Activated CD4-positive, alpha-beta memory T cell treated with anti-CD3 and anti-CD28 coated beads, Interleukin-2, amount 10 ng/mL, durations not matched to agents 7 days and 5 days (primary cell): ENCODE results near the gene PHTF1. TPM values are rescaled to one million over a fixed set of nuclear protein-coding genes. Genes with fewer than 3 reads are reported as not detected.

ENCODE experiments used
- CTCF ChIA-PET: fragments of 350-600 bp; sonication (Branson Sonifier 250); formaldehyde crosslinking; loops from one replicate; lab custom pipeline; 2021; ENCODE audit warnings: antibody characterized with exemption, inconsistent platforms; lab: Charles Lee
- POLR2A ChIA-PET: fragments of 350-600 bp; sonication (Branson Sonifier 250); formaldehyde crosslinking; loops from one replicate; lab custom pipeline; 2021; ENCODE audit warnings: antibody characterized with exemption; lab: Charles Lee
- DNase-seq: peaks from one replicate; pipeline ENCODE4 v3.0.0-alpha.2; 2020
- H3K27ac Mint-ChIP-seq: one replicate; pipeline ENCODE4 v1.8.0; 2021; ENCODE audit warnings: mild to moderate bottlenecking, mixed read lengths
- H3K27me3 Mint-ChIP-seq: one replicate; pipeline ENCODE4 v1.8.0; 2021; ENCODE audit warnings: mixed read lengths
- H3K36me3 Mint-ChIP-seq: one replicate; pipeline ENCODE4 v1.8.0; 2021; ENCODE audit warnings: low read depth, mixed read lengths
- H3K4me1 Mint-ChIP-seq: one replicate; pipeline ENCODE4 v1.8.0; 2021; ENCODE audit warnings: mixed read lengths
- H3K4me3 Mint-ChIP-seq: one replicate; pipeline ENCODE4 v1.8.0; 2021; ENCODE audit warnings: mild to moderate bottlenecking, mixed read lengths
- H3K9me3 Mint-ChIP-seq: one replicate; pipeline ENCODE4 v1.8.0; 2021; ENCODE audit warnings: mixed read lengths
- total RNA-seq, 2 experiments: library from RNA; stranded (reverse); gene quantifications; one replicate each; pipeline ENCODE4 v1.2.3, GENCODE V29; 2021

PHTF1 gene
- 10 to 100 TPM; 22.1 to 23.0 TPM for total RNA-seq

DNA sequence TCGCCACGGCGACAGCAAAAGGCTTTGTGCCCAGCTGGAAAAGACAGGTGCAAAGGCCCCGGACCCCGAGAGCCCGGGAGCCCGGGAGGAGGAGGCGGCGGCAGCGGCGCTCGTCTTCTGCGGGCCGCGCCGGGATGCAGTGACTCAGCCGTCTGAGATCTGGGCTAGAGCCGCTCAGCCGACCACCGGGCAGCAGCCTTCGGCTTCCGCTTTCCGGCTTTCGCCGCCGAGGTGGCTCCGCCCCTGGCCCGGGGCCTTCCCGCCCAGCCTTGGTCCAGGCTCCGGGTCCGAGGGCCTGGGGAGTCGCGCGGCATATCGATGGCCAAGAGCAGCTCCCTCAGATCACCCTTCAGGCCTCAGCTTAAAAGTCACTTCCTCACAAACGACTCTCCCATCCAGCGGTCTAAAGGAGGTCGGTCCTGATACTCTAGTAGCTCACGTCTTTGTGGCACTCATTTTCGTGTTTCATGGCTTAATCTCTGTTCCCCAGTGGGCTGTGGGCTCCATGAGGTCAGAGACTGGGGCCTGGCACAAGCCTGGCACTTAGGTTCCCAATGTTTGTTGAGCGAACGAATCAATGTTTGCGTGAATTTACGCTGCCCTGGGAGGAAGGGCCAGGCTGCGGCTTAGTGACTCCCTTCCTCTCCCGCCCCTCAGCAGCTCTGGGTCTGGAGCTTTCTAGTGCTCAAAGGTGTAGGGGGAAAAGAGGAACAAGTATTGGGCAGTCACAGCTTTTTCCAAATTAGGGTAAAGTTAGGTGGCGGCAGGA, at the start of gene PHTF1:
PHTF1 (minus strand) TSS at position 154 of the 769 bp plus-strand sequence. CDS start 783 bp downstream, outside the sequence.
- CTCF ChIA-PET: interaction anchor here (0.6 to 3.1 kb wide), 12 partner anchors 11 to 1953 kb away, joined by 3 to 24 read pairs (median 3); partner anchors contain the start of genes HIPK1, LRIG2 and RSBN1
- Mint-ChIP-seq H3K27ac (peak within 1 kb of the TSS; percentile 91), H3K9me3 (no peaks in the 10 kb centered on the region), H3K36me3 (peaks cover 46% of the 10 kb centered on the region), H3K4me1 (peaks cover 41% of the 10 kb centered on the region), H3K27me3 (no peaks in the 10 kb centered on the region), H3K4me3 (peak within 1 kb of the TSS; percentile 88)
- POLR2A ChIA-PET: interaction anchor here (0.7 to 5.3 kb wide), 20 partner anchors 9 to 751 kb away, joined by 3 to 73 read pairs (median 6); partner anchors contain the start of genes AP4B1, HIPK1, RSBN1 and TRIM33
- peak; percentile 69 for DNase-seq

DNA sequence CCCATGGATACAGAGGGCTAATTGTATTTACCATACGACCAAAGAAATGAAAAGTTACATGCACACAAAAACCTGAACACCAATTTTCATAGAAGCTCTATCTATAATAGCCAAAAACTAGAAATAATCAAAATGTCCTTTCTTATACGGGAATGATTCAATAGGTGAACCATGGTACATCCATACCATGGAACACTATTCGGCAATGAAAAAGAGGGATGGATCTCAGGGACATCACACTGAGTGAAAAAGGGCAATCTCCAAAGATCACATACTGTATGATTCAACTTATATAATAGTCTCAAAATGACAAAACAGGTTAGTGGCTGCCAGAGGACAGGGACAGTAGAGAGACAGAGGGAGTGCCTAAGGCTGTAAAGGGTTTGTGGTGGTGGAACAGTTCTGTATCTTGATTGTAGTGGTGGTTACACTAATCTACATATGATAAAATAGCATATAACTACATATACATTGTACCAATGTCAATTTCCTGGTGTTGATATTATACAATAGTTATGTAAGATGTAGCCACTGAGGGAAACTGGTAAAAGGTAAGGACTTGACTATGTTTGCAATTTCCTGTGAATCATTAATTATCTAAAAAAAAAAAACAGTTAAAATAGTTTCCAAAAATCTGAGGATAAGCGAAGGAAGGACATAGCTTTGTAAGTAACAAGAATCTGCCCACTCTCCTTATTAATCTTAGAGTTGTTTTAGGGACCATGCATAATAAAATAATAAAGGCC, 49.3 kb upstream of the PHTF1 start:
- H3K27ac Mint-ChIP-seq: no peak overlapping the region
- POLR2A ChIA-PET: interaction anchor here (0.5 kb wide), 1 partner anchor 48 kb away, joined by 3 read pairs; no protein-coding TSS in a partner anchor
- H3K4me1 Mint-ChIP-seq: peaks cover 54% of the 10 kb centered on the region
- H3K9me3 Mint-ChIP-seq: no peaks in the 10 kb centered on the region
- CTCF ChIA-PET: no interaction called here
- no peak for DNase-seq
- peaks cover 57% of the 10 kb centered on the region for H3K36me3 Mint-ChIP-seq
- H3K27me3 Mint-ChIP-seq: no peaks in the 10 kb centered on the region
- H3K4me3 Mint-ChIP-seq: peak overlapping the region; percentile 27

DNA sequence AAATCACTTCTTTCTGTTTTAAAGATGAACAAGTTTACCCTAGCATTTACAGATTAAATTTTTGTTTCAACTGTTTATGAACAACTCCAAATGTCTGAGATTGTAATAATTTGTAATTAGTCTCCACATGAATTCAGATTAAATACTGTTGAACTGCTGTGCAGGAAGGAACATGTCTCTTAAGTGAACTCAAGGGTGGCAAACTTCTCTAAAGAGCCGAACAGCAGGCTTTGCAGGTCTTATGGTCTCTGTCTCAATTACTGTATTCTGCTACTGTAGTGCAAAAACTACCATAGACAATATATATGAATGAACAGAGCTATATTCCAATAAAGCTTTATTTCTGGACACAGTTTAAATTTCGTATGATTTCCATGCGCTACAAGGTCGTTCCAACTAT, 46.4 kb upstream of the PHTF1 start:
- Mint-ChIP-seq H3K27me3 (no peaks in the 10 kb centered on the region), H3K9me3 (no peaks in the 10 kb centered on the region), H3K27ac (no peak overlapping the region), H3K4me3 (no peak overlapping the region), H3K36me3 (peaks cover 54% of the 10 kb centered on the region), H3K4me1 (peaks cover 66% of the 10 kb centered on the region)
- CTCF ChIA-PET: no interaction called here
- DNase-seq: no peak
- POLR2A ChIA-PET: interaction anchor here (0.8 to 1.8 kb wide), 2 partner anchors 22 to 46 kb away, joined by 5 to 6 read pairs; partner anchors contain the start of gene PHTF1

- no peak overlapping the region for H3K27ac Mint-ChIP-seq
- H3K27me3 Mint-ChIP-seq: no peaks in the 10 kb centered on the region
- no peak overlapping the region for H3K4me3 Mint-ChIP-seq
- ChIA-PET POLR2A (interaction anchor here (0.8 to 1.8 kb wide), 2 partner anchors 21 to 45 kb away, joined by 5 to 6 read pairs; partner anchors contain the start of gene PHTF1), CTCF (no interaction called here)
- H3K36me3 Mint-ChIP-seq: peaks cover 54% of the 10 kb centered on the region
- no peak for DNase-seq
- peaks cover 64% of the 10 kb centered on the region for H3K4me1 Mint-ChIP-seq
- no peaks in the 10 kb centered on the region for H3K9me3 Mint-ChIP-seq
Observed at GRCh38 chr1:113805256-113805531, 45.9 kb upstream of the PHTF1 start.

- Mint-ChIP-seq H3K4me1 (peaks cover 60% of the 10 kb centered on the region), H3K27me3 (no peaks in the 10 kb centered on the region), H3K27ac (no peak overlapping the region), H3K36me3 (peaks cover 54% of the 10 kb centered on the region), H3K4me3 (no peak overlapping the region), H3K9me3 (no peaks in the 10 kb centered on the region)
- ChIA-PET POLR2A (interaction anchor here (1.2 to 1.8 kb wide), 2 partner anchors 19 to 45 kb away, joined by 5 to 6 read pairs; partner anchors contain the start of gene PHTF1), CTCF (no interaction called here)
- no peak for DNase-seq
Observed at GRCh38 chr1:113804421-113805255, 45.4 kb upstream of the PHTF1 start.

GRCh38 chr1:113802367-113803007, 43.2 kb upstream of the PHTF1 start:
- Mint-ChIP-seq H3K27me3 (no peaks in the 10 kb centered on the region), H3K9me3 (no peaks in the 10 kb centered on the region), H3K4me1 (peaks cover 46% of the 10 kb centered on the region), H3K27ac (no peak overlapping the region), H3K4me3 (no peak overlapping the region), H3K36me3 (peaks cover 51% of the 10 kb centered on the region)
- ChIA-PET CTCF (no interaction called here), POLR2A (interaction anchor here (1.1 kb wide), 1 partner anchor 18 kb away, joined by 3 read pairs; no protein-coding TSS in a partner anchor)
- DNase-seq: no peak

GRCh38 chr1:113800487-113800886, 41.2 kb upstream of the PHTF1 start:
- Mint-ChIP-seq H3K4me3 (no peak overlapping the region), H3K4me1 (peaks cover 39% of the 10 kb centered on the region), H3K27me3 (no peaks in the 10 kb centered on the region), H3K36me3 (peaks cover 50% of the 10 kb centered on the region), H3K9me3 (no peaks in the 10 kb centered on the region), H3K27ac (no peak overlapping the region)
- CTCF ChIA-PET: interaction anchor here (1.1 kb wide), 1 partner anchor 727 kb away, joined by 3 read pairs; the partner anchor contains the start of gene LRIG2
- DNase-seq: no peak
- POLR2A ChIA-PET: interaction anchor here (1.1 to 1.3 kb wide), 2 partner anchors 11 to 16 kb away, joined by 3 to 4 read pairs; no protein-coding TSS in a partner anchor

DNA sequence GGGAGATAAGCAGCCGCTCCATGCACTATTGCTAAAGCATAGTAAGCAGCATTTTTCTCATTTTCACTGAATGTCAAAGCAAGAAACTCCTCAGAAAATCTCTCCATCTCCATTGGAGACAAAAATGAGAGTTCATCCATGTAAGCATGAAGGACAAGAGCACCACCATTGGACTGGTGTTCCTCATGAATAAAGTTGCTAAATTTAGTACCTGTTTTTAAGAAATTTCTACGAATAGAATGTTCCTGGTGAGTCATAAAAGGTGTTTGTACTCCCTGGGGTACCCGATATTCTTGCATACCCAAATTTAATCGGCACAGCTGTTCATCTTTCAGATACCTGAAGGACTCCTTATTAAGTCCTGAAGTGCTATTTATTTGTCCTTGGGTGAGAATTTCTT, 38.2 kb upstream of the PHTF1 start:
- Mint-ChIP-seq H3K27me3 (no peaks in the 10 kb centered on the region), H3K4me1 (peaks cover 31% of the 10 kb centered on the region), H3K36me3 (peaks cover 50% of the 10 kb centered on the region), H3K9me3 (no peaks in the 10 kb centered on the region), H3K27ac (no peak overlapping the region), H3K4me3 (no peak overlapping the region)
- POLR2A ChIA-PET: no interaction called here
- CTCF ChIA-PET: interaction anchor here (0.8 kb wide), 1 partner anchor 9 kb away, joined by 3 read pairs; no protein-coding TSS in a partner anchor
- DNase-seq: no peak

DNA sequence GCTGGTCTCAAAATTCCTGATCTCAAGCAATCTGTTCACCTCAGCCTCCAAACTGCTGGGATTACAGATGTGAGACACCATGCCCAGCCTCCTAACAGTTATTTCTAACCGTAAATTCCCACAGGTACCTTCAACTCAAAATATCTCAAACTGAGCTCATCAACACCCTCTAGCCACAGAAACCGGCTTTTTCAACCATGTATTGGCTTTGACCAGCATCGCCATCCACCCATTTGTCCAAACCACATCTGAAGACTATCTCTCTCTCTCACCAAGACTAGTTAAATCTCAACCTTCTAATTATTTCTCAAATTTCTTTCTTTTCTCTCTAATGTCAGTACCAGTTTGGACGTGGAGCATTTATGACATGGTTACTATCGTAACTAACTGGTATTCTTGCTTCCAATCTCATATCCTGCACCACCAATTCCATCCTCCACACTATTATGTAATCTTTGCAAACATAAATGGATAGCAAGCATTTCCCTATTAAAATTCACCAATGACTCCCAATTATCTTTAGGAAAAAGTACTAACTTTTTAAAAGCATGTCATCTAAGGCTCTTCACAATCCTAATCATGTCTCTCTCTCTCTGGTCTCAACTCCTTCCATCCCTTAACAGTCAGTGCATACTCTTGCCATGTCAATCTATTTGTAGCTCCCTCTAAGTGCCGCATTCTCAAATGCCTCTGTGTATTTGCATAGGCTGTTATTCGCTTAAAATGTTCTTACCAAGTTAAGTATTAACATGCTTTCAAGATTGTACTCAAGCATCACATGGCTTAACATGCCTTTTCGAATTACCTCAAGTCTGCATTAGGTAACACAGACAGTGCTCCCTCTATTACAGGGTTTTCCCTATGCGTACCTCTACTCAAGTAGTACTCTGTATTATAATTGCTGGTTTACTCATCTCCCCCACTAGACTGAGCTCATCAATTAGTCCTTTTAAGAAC, 34.9 kb upstream of the PHTF1 start:
- H3K36me3 Mint-ChIP-seq: peaks cover 63% of the 10 kb centered on the region
- H3K27ac Mint-ChIP-seq: no peak overlapping the region
- CTCF ChIA-PET: no interaction called here
- H3K9me3 Mint-ChIP-seq: no peaks in the 10 kb centered on the region
- H3K4me1 Mint-ChIP-seq: peaks cover 25% of the 10 kb centered on the region
- no peak overlapping the region for H3K4me3 Mint-ChIP-seq
- no peaks in the 10 kb centered on the region for H3K27me3 Mint-ChIP-seq
- DNase-seq: no peak
- POLR2A ChIA-PET: interaction anchor here (0.8 kb wide), 1 partner anchor 24 kb away, joined by 3 read pairs; no protein-coding TSS in a partner anchor

- Mint-ChIP-seq H3K9me3 (no peaks in the 10 kb centered on the region), H3K4me3 (no peak overlapping the region), H3K27me3 (no peaks in the 10 kb centered on the region), H3K27ac (no peak overlapping the region), H3K4me1 (peaks cover 27% of the 10 kb centered on the region), H3K36me3 (peaks cover 70% of the 10 kb centered on the region)
- DNase-seq: no peak
- CTCF ChIA-PET: no interaction called here
- POLR2A ChIA-PET: interaction anchor here (1.7 to 2.7 kb wide), 2 partner anchors 9 to 19 kb away, joined by 8 to 10 read pairs; partner anchors contain the start of gene RSBN1
Observed at GRCh38 chr1:113792986-113793385, 33.7 kb upstream of the PHTF1 start.

GRCh38 chr1:113792471-113792870, 33.2 kb upstream of the PHTF1 start:
- no peak overlapping the region for H3K4me3 Mint-ChIP-seq
- peaks cover 28% of the 10 kb centered on the region for H3K4me1 Mint-ChIP-seq
- ChIA-PET CTCF (no interaction called here), POLR2A (interaction anchor here (0.9 to 2.7 kb wide), 4 partner anchors 9 to 19 kb away, joined by 3 to 10 read pairs (median 6); partner anchors contain the start of gene RSBN1)
- peaks cover 67% of the 10 kb centered on the region for H3K36me3 Mint-ChIP-seq
- no peak for DNase-seq
- H3K27me3 Mint-ChIP-seq: no peaks in the 10 kb centered on the region
- no peaks in the 10 kb centered on the region for H3K9me3 Mint-ChIP-seq
- peak overlapping the region; percentile 44 for H3K27ac Mint-ChIP-seq
